GM18873 (cell line): ENCODE data around the gene PAXX.

Experiments
- ATAC-seq: cut with Tn5 transposase; IDR thresholded peaks from one replicate; pipeline ENCODE4 v1.9.1; 2021; ENCODE audit warnings: mild to moderate bottlenecking, moderate library complexity, moderate number of reproducible peaks; ENCODE audit not compliant: unreplicated experiment, low FRiP score

Gene PAXX

DNA sequence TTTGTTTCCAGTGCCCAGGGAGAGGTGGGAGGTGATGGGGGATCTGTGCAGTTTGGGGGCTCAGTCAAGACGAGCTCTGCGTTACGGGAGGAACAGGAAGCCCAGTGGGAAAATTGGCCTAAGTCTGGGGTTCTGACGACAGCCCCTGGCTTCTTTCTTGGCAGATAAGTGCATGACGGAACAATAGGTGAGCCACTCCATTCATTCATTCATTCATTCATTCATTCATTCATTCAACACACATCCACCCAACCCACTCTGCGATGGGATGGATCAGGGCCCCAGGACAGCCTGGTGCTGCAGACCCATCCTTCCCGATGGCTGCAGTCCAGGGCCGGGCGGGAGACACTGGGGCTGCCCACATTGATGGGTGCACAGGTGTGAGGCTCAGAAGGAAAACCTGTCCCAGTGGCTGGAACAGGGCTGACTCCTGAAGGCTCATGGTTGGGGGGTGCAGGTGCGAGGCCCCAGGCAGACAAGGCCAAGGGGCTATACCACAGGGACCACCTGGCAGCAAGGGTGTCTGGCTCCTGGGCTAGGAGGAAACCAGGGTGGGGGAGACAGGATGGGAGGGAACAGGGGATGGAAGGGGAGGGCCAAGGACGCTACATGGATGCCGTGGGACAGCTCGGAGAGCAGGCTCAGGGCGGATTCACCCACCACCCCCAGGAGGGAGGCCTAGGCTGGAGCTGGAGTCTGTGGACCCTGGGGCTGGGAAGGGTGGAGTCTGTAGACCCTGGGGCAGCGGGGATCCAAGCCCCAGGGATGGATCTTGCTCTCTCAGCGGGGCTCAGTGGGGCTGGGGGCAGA is 11.3 kb upstream of the PAXX start:
- ATAC-seq, result no peak

DNA sequence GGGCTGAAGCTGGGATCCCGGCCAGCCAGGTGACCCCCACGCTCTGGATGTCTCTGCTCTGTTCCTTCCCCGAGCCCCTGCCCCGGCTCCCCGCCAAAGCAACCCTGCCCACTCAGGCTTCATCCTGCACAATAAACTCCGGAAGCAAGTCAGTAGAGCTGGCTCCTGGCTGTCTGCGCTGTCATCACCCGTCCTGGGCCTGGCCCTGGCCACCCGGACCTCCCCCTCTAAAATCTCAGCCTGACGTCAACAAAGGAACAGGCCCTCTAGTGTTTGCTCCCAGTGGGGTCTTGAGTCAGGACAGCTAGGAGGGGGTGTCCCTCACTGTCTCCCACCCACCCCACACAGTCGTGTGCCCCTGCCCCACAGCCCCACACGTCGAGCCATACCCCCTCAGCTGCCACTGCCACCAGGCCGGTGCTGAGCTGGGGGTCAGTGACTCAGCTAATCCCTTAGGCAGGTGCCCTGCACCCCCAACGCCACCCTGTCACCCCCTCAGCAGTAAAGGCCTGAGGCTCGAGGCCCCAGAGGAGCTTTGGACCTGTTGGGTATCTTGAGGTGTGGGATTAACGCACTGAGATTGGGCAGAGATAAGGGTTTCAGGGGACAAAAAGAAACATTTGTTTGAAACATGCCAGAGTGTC is 10.5 kb upstream of the PAXX start:
- no peak for ATAC-seq

DNA sequence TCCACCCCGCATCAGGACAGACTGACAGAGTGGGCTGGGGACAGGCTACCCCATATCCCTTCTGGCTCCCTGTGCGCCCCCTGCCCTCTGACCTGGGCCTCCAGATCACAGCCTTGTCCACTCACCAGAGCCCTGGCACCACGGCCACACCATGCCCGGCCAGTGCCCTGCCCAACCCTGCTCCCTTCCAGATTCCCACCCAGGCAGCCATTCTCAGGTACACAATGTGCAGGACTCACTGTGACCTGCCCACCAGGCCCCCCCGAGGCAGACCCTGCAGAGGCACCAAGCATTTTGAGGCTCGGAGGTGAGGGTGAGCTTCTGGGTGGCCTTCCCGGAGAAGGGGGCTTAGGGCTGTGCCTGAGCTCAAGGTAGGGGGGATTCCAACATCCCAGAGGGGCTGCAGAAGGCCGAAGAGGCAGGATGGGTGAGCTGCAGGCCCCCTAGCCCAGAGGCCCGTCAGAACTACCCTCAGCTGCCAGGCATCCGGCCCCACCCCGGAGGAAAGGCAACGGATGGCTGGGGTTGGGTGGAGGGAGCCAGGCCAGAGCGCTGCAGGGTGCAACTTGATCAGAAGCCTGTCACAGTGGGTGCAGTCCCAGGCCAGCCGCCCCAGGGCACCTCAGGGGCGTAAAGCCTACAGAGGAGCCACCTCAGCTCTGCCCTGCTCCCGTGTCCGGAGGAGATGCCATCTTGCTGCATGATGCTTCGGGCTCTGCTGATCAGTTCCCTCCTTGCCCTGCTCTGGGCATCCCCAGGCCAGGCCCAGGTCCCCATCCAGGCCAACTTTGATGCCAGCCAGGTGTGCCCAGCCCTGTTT is 9.8 kb upstream of the PAXX start, which contains the start of gene LCNL1:
Gene LCNL1 (plus strand): TSS at position 762 of the 820 bp plus-strand sequence. CDS start 594 bp downstream, outside the sequence.
- ATAC-seq, result no peak

DNA sequence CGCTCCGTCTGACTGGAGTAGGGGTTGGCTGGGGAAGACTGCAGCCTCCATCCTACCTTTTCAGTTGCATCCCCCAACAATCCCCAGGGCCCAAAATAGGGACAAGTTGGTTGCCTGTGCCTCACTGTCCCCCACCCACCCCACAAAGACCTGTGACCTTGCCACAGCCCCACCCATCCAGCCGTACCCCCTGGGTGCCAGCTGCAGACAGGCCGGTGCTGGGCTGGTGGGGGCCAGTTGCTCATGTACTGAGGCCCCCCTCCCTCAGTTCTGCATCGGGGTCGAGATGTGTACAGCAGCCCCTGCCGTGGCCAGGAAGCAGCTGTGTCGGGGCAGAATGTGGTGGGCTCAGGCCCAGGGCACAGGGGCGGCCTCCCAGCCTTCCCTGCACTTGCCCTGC is 9.1 kb upstream of the PAXX start:
- no peak for ATAC-seq

DNA sequence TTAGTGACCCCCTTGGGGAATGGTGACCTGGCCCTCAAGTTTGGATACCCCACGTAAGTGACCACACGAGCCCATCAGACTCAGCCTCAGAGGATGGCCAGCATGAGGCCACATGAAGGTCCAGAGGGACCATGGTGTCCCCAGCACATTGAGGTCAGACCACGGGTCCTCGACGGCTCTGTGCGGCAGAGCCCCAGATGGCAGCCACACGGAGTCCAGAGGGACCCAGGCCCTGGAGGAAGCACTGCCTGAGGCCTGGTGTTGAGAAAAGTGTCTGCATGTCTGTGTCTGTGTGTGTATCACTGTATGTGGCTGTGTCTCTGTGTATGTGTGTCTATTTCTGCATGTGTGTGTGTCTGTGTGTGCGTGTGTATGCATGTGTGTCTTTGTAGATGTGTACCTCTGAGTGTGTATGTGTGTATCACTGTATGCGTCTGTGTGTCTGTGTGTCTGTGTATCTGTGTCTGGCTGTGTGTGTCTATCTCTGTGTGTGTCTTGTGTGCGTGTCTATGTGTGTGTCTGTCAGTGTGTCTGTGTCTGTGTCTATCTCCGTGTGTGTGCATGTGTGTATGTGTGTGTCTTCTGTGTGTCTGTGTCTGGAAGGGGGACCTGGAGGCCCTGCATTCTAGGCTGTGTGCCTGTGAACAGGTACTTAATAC is 8.4 kb upstream of the PAXX start:
- no peak for ATAC-seq

DNA sequence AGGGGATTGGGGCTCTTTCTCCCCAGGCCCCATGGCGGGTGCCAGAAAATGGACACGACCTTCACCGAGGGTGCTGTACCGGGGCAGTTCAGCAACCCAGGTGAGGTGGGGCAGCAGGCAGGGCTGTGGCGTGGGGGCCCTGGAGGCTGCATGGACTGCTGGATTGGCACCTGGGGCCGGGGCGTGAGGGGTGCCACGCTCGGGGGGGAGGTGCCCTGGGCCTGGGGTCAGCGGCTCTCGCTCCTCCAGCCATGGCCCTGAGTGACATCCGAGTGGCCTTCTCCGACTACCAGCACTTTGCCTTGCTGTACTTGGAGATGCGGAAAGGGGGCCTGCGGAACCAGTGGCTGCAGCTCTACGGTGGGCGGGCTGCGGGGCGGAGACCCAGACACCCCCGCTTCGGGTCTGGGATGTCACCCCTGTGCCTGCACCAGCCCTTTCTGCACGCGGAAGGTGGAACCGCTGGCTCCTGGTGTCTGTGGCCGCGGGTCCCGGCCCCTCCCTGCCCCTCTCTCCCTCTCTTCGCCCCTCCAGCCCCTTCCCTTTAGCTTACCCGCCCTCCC is 7.7 kb upstream of the PAXX start:
- no peak for ATAC-seq

DNA sequence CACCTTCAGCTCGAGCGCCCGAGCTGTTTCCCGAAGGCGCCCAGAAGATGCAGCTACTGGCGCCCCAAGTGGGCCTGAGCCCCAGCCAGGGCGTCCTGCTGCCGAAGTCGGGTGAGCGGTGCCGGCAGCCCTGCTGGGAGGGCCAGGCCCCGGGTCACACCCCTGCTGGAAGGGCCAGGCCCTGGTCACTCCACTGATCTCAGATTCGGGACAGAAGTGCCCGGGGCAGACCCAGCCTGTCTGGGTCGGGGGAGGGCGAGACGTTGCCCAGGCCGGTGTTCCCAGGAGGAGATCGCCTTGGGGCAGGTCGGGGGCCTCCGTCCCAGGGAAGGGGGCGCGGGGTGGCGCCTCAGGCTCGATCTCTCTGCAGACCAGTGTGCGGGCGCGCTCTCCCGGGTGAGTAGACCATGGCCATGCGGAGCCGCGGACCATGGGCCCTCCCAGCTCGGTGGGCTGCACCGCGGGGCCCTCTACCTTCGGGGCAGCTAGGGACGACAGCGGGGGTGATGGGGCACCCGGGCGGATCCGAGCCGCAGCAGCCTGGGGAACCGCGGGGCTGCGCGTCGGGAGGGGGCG is 7.1 kb upstream of the PAXX start:
- no peak for ATAC-seq

DNA sequence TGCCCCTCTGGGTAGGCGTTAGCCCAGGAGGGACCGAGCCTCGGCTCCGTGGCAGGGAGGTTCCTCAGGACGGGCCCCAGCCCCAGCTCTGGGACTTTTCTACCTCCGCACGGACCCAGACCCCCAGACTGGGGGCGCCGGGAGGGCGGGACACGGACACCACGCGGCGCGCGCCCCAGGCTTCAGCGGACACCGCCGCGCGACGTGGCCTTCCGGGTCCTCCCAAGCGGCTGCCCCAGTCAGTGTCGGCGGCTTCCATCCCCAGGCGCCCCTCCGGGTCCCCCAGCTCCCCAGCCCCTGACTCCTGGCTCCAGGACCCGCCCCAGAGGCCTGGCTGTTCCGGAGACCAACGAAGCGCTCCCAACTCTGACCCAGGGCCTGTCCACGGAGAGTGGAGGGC is 6.4 kb upstream of the PAXX start:
- ATAC-seq, result no peak

DNA sequence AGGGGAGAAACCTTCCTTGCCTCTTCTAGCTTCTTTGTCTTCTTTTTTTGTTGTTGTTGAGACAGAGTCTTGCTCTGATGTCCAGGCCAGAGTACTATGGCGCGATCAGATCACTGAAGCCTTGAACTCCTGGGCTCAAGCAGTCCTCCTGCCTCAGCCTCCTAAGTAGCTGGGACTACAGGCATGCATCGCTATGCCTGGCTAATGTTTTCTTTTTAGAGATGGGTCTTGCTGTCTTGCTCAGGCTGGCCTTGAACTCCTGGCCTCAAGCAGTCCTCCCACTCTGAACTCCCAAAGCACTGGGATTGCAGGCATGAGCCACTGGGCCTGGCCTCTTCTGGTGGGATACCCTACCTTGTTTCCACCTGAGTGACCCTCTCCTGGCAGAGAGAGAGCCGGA is 3.4 kb upstream of the PAXX start:
- no peak for ATAC-seq

DNA sequence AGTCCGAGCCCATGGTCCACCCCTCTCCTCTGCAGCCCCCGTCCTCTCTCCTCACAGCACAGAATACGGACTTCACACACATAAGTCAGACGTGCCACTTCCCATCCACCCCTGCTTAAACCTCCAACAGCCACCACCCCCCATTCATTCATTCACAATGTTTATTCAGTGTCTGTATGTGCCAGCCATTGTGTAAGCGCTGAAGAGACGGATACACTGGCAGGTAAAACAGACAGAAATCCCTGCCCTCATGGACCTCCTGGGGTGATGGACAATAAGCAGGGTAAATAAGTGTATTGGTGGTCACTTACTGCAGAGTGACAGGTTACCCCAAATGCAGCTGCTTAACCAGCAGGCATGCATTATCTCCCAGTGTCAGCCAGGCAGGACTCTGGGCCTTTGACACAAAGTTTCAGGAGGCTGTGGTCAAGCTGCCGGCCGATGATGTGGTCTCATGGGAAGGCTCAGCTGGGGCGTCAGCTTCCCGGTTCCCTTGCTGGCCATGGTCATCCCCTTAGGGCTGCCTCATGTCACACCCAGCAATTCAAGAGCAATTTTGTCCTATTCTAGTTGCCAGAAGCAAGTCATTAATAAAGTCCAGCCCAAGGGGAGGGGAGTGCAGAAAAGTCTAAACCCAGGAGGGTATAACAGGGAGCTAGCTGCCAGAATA is 1.8 kb upstream of the PAXX start:
- ATAC-seq, result no peak

DNA sequence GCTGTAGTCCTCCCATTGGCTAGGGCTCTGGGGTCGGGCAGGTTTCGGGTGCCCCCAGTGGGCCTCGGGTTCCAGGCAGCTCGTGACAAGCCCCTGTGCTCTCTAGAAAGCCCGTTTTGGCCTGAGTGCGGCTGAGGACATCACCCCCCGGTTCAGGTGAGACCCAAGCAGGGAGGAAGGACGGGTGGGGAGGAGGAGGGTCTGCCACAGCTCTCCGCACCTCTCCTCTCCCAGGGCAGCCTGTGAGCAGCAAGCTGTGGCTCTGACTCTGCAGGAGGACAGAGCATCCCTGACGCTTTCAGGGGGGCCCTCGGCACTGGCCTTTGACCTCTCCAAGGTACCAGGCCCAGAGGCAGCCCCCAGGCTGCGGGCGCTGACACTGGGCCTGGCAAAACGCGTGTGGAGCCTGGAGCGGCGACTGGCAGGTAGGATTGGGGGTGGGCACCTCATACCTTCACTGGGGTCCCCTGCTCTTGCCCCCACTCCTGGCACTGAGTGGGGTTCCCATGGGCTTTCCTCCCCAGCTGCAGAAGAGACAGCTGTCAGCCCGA is 672 bp downstream of the PAXX start:
- ATAC-seq, result no peak

DNA sequence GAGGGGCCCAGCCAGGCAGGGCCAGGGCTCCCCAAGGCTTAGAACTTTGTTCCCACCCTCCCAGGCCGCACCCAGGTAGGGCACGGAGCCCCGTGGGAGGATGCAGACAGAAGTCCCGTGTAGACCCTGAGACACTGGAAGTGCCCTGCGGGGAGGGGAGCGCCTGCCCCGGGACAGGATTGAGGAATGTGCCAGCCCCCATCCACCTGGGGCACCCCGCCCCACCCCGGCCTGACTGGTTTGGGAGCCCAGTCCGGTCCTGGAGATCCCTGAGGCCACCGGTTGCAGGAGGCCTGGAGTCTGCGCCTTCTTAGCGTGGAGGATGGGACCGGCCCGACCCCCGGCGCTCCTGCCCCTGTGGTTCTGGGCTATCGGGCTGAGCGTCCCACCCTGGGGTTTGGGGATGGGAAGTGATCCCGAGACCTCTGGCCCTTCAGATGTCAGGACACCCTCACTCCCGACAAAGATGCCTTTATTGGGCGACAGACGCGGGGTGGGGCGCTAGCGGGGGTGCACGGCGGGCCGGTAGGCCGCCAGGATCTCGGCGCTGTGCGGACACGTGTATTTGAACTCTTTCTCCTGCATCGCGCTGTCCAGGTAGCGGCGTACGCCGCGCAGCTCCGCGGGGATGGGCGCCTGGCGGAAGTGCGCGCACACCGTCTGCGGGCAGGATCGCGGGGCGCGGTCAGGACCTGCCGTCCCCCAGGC is 2.1 kb downstream of the PAXX start:
- no peak for ATAC-seq

DNA sequence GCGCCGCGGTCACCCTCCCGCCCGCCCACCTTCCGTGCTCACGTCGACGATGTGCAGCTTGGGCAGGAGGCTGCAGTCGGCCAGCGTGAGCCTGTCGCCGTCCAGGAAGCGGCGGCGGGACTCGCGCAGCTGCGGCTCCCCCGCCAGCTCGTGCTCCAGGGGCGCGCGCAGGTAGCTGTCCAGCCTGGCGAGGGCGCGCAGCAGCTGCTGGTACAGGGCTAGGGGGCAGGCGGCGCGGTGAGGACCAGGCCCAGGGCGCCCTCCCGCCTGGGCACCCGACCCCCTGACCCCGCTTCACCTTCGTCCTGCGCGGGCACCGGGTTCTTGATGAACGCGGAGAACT is 2.6 kb downstream of the PAXX start:
- no peak for ATAC-seq

DNA sequence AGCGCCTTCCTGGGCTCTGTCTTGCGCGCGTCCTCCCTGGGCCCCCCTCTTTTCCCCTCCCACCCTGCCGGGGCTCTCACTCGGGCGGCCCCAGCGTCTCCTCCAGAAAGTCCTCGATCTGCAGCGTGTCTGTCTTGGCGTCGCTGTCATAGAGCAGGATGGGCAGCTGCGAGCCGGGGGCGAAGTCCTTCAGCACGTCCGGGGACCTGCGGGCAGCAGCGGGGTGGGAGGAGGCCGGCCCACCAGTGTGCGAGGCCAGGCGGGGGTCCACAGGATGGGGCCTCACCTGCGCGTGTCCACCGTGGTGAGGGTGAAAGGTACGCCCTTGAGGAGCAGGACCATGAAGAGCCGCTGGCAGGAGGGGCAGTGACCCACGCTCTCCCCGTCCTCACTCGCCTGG is 3.1 kb downstream of the PAXX start:
- ATAC-seq, result no peak

DNA sequence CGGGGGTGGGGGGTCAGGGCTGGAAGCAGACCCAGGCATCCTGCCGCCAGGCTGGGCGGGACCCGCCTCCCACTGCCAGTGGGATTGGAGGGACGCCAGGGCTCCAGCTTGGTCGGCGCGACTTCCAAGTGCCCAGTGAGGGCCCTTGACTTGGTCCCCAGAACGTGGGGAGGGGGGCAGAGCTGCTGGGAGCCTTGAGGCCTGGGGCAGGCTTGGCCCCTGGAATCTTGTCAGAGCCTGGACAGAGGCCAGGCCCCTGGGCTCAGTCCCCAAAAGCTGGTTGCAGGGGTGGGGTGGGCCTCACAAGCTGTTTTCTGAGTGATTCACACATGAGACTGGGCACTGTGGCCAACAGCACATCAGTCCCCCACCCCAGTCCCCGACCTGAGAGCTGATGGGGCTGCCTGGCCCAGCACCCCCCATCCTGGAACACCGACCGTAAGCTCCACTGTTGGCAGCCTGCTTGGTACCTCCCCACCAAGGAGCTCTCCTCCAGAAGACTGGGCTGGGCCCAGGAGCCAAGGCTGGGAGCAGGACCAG is 3.6 kb downstream of the PAXX start:
- ATAC-seq, result no peak

DNA sequence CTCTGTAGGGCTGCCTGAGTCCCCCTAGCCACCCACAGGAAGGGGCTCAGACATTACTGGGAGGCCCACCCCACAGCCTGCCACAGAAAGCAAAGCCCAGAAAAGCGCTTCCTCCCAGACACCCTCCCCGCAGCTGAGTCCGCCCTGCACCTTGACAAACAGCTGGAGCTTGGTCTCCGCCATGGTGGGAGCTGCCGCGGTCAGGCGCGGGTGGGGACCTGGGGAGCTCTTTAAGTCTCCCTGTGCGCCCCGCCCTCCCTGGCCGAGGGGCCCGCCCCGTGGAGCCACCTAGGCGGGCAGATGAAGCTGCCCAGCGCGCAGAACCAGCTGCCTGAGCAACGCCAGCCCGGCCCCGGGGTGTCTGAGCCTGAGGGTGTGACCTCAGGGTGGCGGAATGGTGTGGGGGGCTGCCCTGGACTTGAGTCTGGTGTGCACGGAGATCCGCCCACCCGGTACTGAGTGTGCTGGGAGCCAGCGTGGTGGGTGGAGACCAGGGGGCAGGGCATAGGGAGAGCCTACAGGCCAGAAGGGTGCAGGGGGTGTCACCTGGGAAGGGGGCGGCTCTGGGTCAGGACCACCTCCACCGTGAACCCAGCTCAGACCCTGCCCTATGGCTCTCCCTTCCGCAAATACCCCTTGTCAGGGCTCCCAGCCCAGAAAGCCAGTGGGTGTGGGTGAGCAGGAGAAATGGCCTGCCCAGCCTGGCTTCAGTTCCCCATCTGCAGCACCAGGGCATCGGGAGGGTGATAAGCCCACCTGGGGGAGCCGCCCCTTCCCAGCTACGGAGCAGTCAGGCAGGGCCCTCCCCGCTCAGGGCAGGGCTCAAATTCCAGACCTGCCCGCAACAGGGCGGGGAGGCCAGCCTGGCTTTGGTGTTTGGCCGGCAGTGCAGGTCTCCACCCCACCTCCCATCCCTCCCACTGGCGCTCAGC is 4.4 kb downstream of the PAXX start, which contains the start of gene CLIC3:
Gene CLIC3 (minus strand): TSS at position 208 of the 932 bp plus-strand sequence. CDS start 25 bp downstream, at position 183.
- ATAC-seq, result no peak

DNA sequence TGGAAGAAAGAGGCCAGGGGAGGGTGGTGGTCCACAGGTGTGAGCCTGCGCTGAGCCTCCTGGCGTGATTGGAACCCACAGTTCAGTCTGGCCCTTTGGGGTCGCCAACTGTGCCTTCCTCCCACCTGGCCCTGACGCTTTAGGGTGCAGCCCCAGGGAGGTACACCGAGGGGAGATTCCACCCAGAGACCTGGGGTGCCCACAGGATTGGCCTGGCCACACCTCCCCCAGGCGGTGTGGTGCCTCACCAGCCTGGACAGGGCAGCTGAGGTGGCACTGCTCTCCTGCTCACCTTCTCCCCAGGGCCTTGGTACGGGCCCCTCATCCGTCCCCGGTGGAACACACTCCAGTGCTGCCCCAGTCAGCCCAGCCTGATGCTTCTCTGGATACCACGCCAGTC is 5.1 kb downstream of the PAXX start:
- no peak for ATAC-seq
